Measurements from ENCODE around the gene TEX19.

The TEX19 gene

GRCh38 chr17:82358465-82359350 is at the start of gene TEX19:
TEX19 (plus strand) TSS chr17:82359247; CDS start chr17:82362151, 2,904 bp downstream.
- no peak for DNase-seq (ENCODE audit: low read depth in 2 of 2)

- no peak for DNase-seq (ENCODE audit: low read depth in 2 of 2)
Observed at GRCh38 chr17:82309656-82310570, 49.1 kb upstream of the TEX19 start.

GRCh38 chr17:82310877-82311276 is 48.2 kb upstream of the TEX19 start:
- DNase-seq (ENCODE audit: low read depth in 2 of 2), result no peak

- DNase-seq (ENCODE audit: low read depth in 2 of 2), result no peak
Observed at GRCh38 chr17:82311971-82312370, 47.1 kb upstream of the TEX19 start.

GRCh38 chr17:82313195-82314011 is 45.6 kb upstream of the TEX19 start:
- DNase-seq (ENCODE audit: low read depth in 2 of 2), result no peak

- DNase-seq (ENCODE audit: low read depth in 2 of 2), result no peak
Observed at GRCh38 chr17:82314012-82314726, 44.9 kb upstream of the TEX19 start.

GRCh38 chr17:82314727-82315605 is 44.1 kb upstream of the TEX19 start:
- no peak for DNase-seq (ENCODE audit: low read depth in 2 of 2)

GRCh38 chr17:82315703-82316358 is 43.2 kb upstream of the TEX19 start:
- DNase-seq (ENCODE audit: low read depth in 2 of 2), result no peak

- DNase-seq (ENCODE audit: low read depth in 2 of 2), result no peak
Observed at GRCh38 chr17:82316651-82317393, 42.2 kb upstream of the TEX19 start.

GRCh38 chr17:82317394-82318168 is 41.5 kb upstream of the TEX19 start, which contains the start of gene CD7:
CD7 (minus strand) TSS chr17:82317608; CDS start chr17:82317495, 113 bp downstream.
- peak in 1 of 2 donors; percentile 66 for DNase-seq (ENCODE audit: low read depth in 2 of 2)

GRCh38 chr17:82318169-82318498 is 40.9 kb upstream of the TEX19 start:
- no peak for DNase-seq (ENCODE audit: low read depth in 2 of 2)

GRCh38 chr17:82318772-82319606 is 40.1 kb upstream of the TEX19 start:
- no peak for DNase-seq (ENCODE audit: low read depth in 2 of 2)

- DNase-seq (ENCODE audit: low read depth in 2 of 2), result no peak
Observed at GRCh38 chr17:82319619-82320062, 39.4 kb upstream of the TEX19 start.

GRCh38 chr17:82320140-82320840 is 38.8 kb upstream of the TEX19 start:
- DNase-seq (ENCODE audit: low read depth in 2 of 2), result no peak

GRCh38 chr17:82320956-82321927 is 37.8 kb upstream of the TEX19 start:
- peak; percentile 70 to 74 for DNase-seq (ENCODE audit: low read depth in 2 of 2)
